Measurements from ENCODE around the gene BPTF. TPM values are rescaled to one million over a fixed set of nuclear protein-coding genes. Genes with fewer than 3 reads are reported as not detected.

The BPTF gene
- total and polyA plus RNA-seq, 2 of the 8 experiments (the other 6 are each of a cell fraction or from before 2014, with no cell fraction given) = 107 to 228 TPM

GRCh38 chr17:67863624-67864247 is 38.4 kb downstream of the BPTF start:
- Histone ChIP-seq H3K23ac (ENCODE audit: insufficient read length) (no peak overlapping the region), H3K23me2 (ENCODE audit: low read depth, low read length) (no peaks in the 10 kb centered on the region), H4K91ac (replicated peaks; ENCODE audit: insufficient read length, low read length) (no peak overlapping the region), H4K8ac (ENCODE audit: extremely low read depth, insufficient read depth, low read length) (no peak overlapping the region), H2AFZ (ENCODE audit: low read length) (no peak overlapping the region), H3K27me3 (replicated peaks in 1 of 4; ENCODE audit: control insufficient read depth in 3 of 4, extremely low read depth in 1 of 4, insufficient read depth in 3 of 4, low read length in 3 of 4) (no peaks in the 10 kb centered on the region), H4K20me1 (replicated peaks in 1 of 2; ENCODE audit: control insufficient read depth in 1 of 2, insufficient read depth in 2 of 2, low read length in 2 of 2) (peaks cover 19 to 23% of the 10 kb centered on the region in 2 experiments), H3K4me2 (ENCODE audit: insufficient read depth in 1 of 2, low read depth in 2 of 2, low read length in 2 of 2) (no peak overlapping the region), H3K79me1 (ENCODE audit: low read depth, low read length) (peaks cover 8% of the 10 kb centered on the region; the same call in 1 of the 2 replicates), H3K9ac (replicated peaks in 1 of 4; ENCODE audit: extremely low read depth in 1 of 4, low read depth in 3 of 4, low read length in 3 of 4) (no peak overlapping the region), H2AK5ac (ENCODE audit: low read depth, low read length) (no peak overlapping the region), H2BK20ac (ENCODE audit: low read length) (no peak overlapping the region), H3K14ac (ENCODE audit: insufficient read length) (no peak overlapping the region), H3K4me3 (ENCODE audit: extremely low read depth in 1 of 4, insufficient read depth in 2 of 4, low read depth in 3 of 4, low read length in 4 of 4) (no peak overlapping the region), H2BK15ac (ENCODE audit: low read length) (no peak overlapping the region), H3K56ac (replicated peaks; ENCODE audit: insufficient read length, low read depth, low read length) (no peak overlapping the region), H3K9me3 (ENCODE audit: insufficient read depth in 2 of 2, low read depth in 1 of 2, low read length in 1 of 2) (no peaks in the 10 kb centered on the region), H3K4me1 (replicated peaks in 1 of 4; ENCODE audit: control insufficient read depth in 3 of 4, insufficient read depth in 4 of 4, low read length in 3 of 4) (no peaks in the 10 kb centered on the region), H3K27ac (ENCODE audit: low read depth, low read length) (no peak overlapping the region), H3K79me2 (ENCODE audit: control insufficient read depth in 1 of 2, insufficient read depth in 2 of 2, low read length in 2 of 2) (peaks cover 27 to 97% of the 10 kb centered on the region in 2 experiments; a peak in 3 of 4 replicates), H2BK120ac (replicated peaks; ENCODE audit: low read depth, low read length) (no peak overlapping the region), H2BK5ac (ENCODE audit: low read depth, low read length) (no peak overlapping the region), H3K18ac (ENCODE audit: extremely low read depth, low read length) (no peak overlapping the region), H2BK12ac (ENCODE audit: low read depth, low read length) (no peak overlapping the region), H3K4ac (replicated peaks; ENCODE audit: insufficient read length, low read depth, low read length) (no peak overlapping the region), H4K5ac (ENCODE audit: insufficient read length, low read depth, low read length) (no peak overlapping the region), H3K36me3 (ENCODE audit: control insufficient read depth in 2 of 4, insufficient read depth in 4 of 4, low read length in 3 of 4) (peaks cover 0 to 13% (median 6%) of the 10 kb centered on the region in 4 experiments; a peak in 4 of 8 replicates)
- POLR2A ChIA-PET (ENCODE audit: partially characterized antibody) = interaction anchor here (1.1 to 1.4 kb wide), 3 partner anchors 8 to 38 kb away, joined by 3 to 4 read pairs (median 4); partner anchors contain the start of gene BPTF
- no peak for FAIRE-seq
- WGBS, 2 experiments (ENCODE audit: extremely low coverage in 1 of 2, insufficient coverage in 1 of 2, insufficient read length in 1 of 2, insufficient replicate concordance in 2 of 2, low coverage in 1 of 2, low lambda C conversion rate in 2 of 2, missing lambda C conversion rate in 1 of 2) = 90% methylated on average over 1 of the region's 1 CpG; no CpG with 5 or more reads in 1 of the 2 experiments
- no peak for DNase-seq (ENCODE audit: low read depth in 1 of 2, low spot score in 2 of 2)
- CTCF ChIA-PET (ENCODE audit: partially characterized antibody) = interaction anchor here (1.3 to 2.2 kb wide), 2 partner anchors 35 to 63 kb away, joined by 3 to 8 read pairs; no protein-coding TSS in a partner anchor
- TF ChIP-seq SP1 (IDR thresholded peaks at IDR 0.05; ENCODE audit: low read depth, low read length) (no peak), NANOG (IDR thresholded peaks at IDR 0.05; ENCODE audit: insufficient read depth, low read depth, low read length, poor library complexity, severe bottlenecking) (no peak), KDM5A (IDR thresholded peaks at IDR 0.05; ENCODE audit: low read length) (no peak), TCF12 (IDR thresholded peaks at IDR 0.05; ENCODE audit: low read depth, low read length) (no peak), EP300 (IDR thresholded peaks at IDR 0.05; ENCODE audit: borderline replicate concordance in 1 of 2, low read depth in 2 of 2, low read length in 2 of 2) (no peak), CHD1 (IDR thresholded peaks at IDR 0.05; ENCODE audit: low read depth, low read length) (no peak), RNF2 (IDR thresholded peaks at IDR 0.05; ENCODE audit: borderline replicate concordance, low read depth, low read length, missing control alignments, poor library complexity, severe bottlenecking) (no peak), SP2 (IDR thresholded peaks at IDR 0.05; ENCODE audit: low read length) (no peak), POU5F1 (IDR thresholded peaks at IDR 0.05; ENCODE audit: low read depth, low read length) (no peak), USF2 (IDR thresholded peaks at IDR 0.05; ENCODE audit: low read length) (no peak), PHF8 (conservative IDR thresholded peaks at IDR 0.05; ENCODE audit: low read depth, low read length) (no peak), SRF (IDR thresholded peaks at IDR 0.05; ENCODE audit: low read depth, low read length) (no peak)
